Gastroesophageal sphincter (tissue), 3 donors: ENCODE results near the gene PCED1B.

Source experiments
- CTCF ChIP-seq, 4 experiments: fragments of 200-600 bp in 2 of 4; fragments of 450-650 bp in 2 of 4; sonication (generic) in 1 of 4; IDR thresholded peaks; one replicate each; pipeline ENCODE4 v1.5.1; 2017 to 2019; ENCODE audit warnings: antibody characterized with exemption in 4 of 4, mild to moderate bottlenecking in 2 of 4, moderate library complexity in 2 of 4
- EP300 ChIP-seq: sonication (generic); formaldehyde crosslinking; IDR thresholded peaks from one replicate; pipeline ENCODE4 v1.6.1; 2017; ENCODE audit warnings: antibody characterized with exemption, mild to moderate bottlenecking

GRCh38 chr12:47052274-47052673, 27.1 kb upstream of the PCED1B start:
- TF ChIP-seq EP300 (no peak), CTCF (IDR thresholded peaks at IDR 0.05) (no peak)
